WTC11 (cell line): Measurements from ENCODE around the gene CCDC85A.

Experiments
- CREB1 ChIP-seq: sonication (generic); formaldehyde crosslinking; IDR thresholded peaks from 2 replicates; pipeline ENCODE4 v1.8.0; 2023; ENCODE audit warnings: mild to moderate bottlenecking, missing genetic modification reagents
- CTCF ChIP-seq: fragments of 200-600 bp; IDR thresholded peaks from 2 replicates; pipeline ENCODE4 v1.8.0; 2022; ENCODE audit warnings: antibody characterized with exemption
- E2F1 ChIP-seq: sonication (generic); formaldehyde crosslinking; IDR thresholded peaks from 2 replicates; pipeline ENCODE4 v1.8.0; 2022; ENCODE audit warnings: mild to moderate bottlenecking, missing genetic modification reagents
- ELF4 ChIP-seq: sonication (generic); formaldehyde crosslinking; IDR thresholded peaks from 2 replicates; pipeline ENCODE4 v1.8.1; 2022; ENCODE audit warnings: low read depth, mild to moderate bottlenecking, moderate library complexity, missing genetic modification reagents
- ESRRA ChIP-seq: sonication (generic); formaldehyde crosslinking; IDR thresholded peaks from 2 replicates; pipeline ENCODE4 v1.8.1; 2022; ENCODE audit warnings: mild to moderate bottlenecking, missing genetic modification reagents, borderline replicate concordance
- FOXK1 ChIP-seq: sonication (generic); formaldehyde crosslinking; IDR thresholded peaks from 2 replicates; pipeline ENCODE4 v1.8.0; 2022; ENCODE audit warnings: mild to moderate bottlenecking, moderate library complexity, missing genetic modification reagents
- NR1H2 ChIP-seq: sonication (generic); formaldehyde crosslinking; IDR thresholded peaks from 2 replicates; pipeline ENCODE4 v1.9.0; 2021; ENCODE audit warnings: mild to moderate bottlenecking, moderate library complexity, missing genetic modification reagents
- NR3C1 ChIP-seq: sonication (generic); formaldehyde crosslinking; conservative IDR thresholded peaks from 2 replicates; pipeline ENCODE4 v1.8.1; 2023; ENCODE audit warnings: low read depth, mild to moderate bottlenecking, missing genetic modification reagents
- STAT6 ChIP-seq: sonication (generic); formaldehyde crosslinking; conservative IDR thresholded peaks from 2 replicates; pipeline ENCODE4 v1.8.1; 2023; ENCODE audit warnings: mild to moderate bottlenecking, low read depth, missing genetic modification reagents, moderate library complexity
- TEAD4 ChIP-seq: sonication (generic); formaldehyde crosslinking; IDR thresholded peaks from 2 replicates; pipeline ENCODE4 v1.8.0; 2022; ENCODE audit warnings: mild to moderate bottlenecking, missing genetic modification reagents
- USF1 ChIP-seq: sonication (generic); formaldehyde crosslinking; IDR thresholded peaks from 2 replicates; pipeline ENCODE4 v1.8.0; 2022; ENCODE audit warnings: mild to moderate bottlenecking, missing genetic modification reagents
- ZNF121 ChIP-seq: sonication (generic); formaldehyde crosslinking; IDR thresholded peaks from 2 replicates; pipeline ENCODE4 v1.8.0; 2023; ENCODE audit warnings: missing genetic modification reagents

- TF ChIP-seq USF1 (CRISPR knock-in tag): no peak
- TF ChIP-seq CTCF: no peak
- TF ChIP-seq NR3C1: no peak
- TF ChIP-seq STAT6: no peak
- TF ChIP-seq FOXK1 (CRISPR knock-in tag): no peak
- TF ChIP-seq TEAD4: no peak
- TF ChIP-seq ESRRA (CRISPR knock-in tag): no peak
- TF ChIP-seq NR1H2 (CRISPR knock-in tag): no peak
- TF ChIP-seq CREB1 (CRISPR knock-in tag): no peak
- TF ChIP-seq E2F1 (CRISPR knock-in tag): no peak
- TF ChIP-seq ELF4 (CRISPR knock-in tag): no peak
- no peak for TF ChIP-seq ZNF121 (CRISPR knock-in tag)
These were observed 15.1 kb downstream of the CCDC85A start for GRCh38 chr2:56198936-56199335.
